ENCODE results near the gene PTPRC. TPM values are rescaled to one million over a fixed set of nuclear protein-coding genes. Genes with fewer than 3 reads are reported as not detected.

PTPRC gene
- total RNA-seq, 3 donors from 2014 or later: 17.9 to 29.4 (median 18.0) TPM

DNA sequence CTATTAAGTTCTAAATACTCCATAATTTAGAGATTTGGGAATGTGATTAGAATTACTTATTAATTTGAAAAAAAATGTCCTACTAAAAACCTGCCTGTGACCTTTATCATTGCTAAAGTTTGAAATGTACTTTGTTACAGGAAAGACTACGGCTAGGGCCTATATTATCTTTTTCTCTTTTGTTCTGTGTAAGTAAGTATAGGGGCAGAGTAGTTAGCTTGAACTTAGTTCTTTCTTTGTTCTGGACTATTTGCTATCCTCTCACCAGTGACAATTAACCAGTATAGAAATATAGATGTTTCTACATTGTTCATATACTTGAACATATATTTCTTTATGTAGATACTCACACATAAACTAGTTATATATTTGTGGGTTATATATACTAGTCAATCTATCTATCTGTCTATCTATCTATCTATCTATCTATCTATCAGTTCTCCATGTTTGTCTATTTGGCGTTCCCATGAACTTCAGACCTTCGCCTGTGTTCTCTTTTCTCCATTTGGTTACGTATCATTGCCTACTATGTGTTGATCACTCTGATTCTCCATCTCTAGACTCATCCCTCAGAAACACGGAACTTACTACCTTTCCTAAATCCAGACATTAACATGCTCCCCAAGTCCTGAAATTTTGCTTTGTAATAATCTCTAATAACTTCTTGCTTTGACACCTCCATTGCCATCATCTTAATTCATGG lies 3.3 kb downstream of the PTPRC start:
- TF ChIP-seq, protein P1, sequence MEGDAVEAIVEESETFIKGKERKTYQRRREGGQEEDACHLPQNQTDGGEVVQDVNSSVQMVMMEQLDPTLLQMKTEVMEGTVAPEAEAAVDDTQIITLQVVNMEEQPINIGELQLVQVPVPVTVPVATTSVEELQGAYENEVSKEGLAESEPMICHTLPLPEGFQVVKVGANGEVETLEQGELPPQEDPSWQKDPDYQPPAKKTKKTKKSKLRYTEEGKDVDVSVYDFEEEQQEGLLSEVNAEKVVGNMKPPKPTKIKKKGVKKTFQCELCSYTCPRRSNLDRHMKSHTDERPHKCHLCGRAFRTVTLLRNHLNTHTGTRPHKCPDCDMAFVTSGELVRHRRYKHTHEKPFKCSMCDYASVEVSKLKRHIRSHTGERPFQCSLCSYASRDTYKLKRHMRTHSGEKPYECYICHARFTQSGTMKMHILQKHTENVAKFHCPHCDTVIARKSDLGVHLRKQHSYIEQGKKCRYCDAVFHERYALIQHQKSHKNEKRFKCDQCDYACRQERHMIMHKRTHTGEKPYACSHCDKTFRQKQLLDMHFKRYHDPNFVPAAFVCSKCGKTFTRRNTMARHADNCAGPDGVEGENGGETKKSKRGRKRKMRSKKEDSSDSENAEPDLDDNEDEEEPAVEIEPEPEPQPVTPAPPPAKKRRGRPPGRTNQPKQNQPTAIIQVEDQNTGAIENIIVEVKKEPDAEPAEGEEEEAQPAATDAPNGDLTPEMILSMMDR (IDR thresholded peaks at IDR 0.05): no peak
- ATAC-seq: no peak
- Histone ChIP-seq H3K9me3 (no peaks in the 10 kb centered on the region), H3K4me3 (no peak overlapping the region), H3K4me1 (ENCODE audit: low read depth) (no peaks in the 10 kb centered on the region), H3K36me3 (ENCODE audit: low read depth) (no peaks in the 10 kb centered on the region)
- intact Hi-C loops (cut with DNase I, micrococcal nuclease): no loop called here
- DNase-seq: no peak

DNA sequence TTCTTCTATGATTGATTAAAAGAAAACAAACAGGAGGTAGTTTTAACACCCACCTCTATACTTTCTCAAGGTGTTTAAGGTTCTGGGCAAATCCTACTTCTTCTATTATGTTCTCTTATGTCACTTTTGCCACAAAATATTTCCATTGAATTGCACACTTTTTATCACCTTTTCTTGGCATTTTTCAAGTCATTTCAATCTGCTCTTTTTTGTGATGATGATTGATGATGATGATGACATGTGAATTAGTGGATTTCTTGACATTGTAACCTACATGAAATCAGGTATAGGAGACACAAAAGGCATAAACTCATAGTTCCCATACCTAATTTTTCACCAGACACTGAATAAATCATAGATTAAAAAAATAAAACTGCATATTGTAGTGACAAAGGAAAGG lies 4.1 kb downstream of the PTPRC start:
- no peaks in the 10 kb centered on the region for H3K9me3 ChIP-seq
- ATAC-seq (no peak), DNase-seq (no peak)
- no peaks in the 10 kb centered on the region for H3K4me1 ChIP-seq (ENCODE audit: low read depth)
- TF ChIP-seq, protein P1 (IDR thresholded peaks at IDR 0.05): no peak
- no peak overlapping the region for H3K4me3 ChIP-seq
- intact Hi-C loops (cut with DNase I, micrococcal nuclease): no loop called here
- H3K36me3 ChIP-seq (ENCODE audit: low read depth): no peaks in the 10 kb centered on the region

DNA sequence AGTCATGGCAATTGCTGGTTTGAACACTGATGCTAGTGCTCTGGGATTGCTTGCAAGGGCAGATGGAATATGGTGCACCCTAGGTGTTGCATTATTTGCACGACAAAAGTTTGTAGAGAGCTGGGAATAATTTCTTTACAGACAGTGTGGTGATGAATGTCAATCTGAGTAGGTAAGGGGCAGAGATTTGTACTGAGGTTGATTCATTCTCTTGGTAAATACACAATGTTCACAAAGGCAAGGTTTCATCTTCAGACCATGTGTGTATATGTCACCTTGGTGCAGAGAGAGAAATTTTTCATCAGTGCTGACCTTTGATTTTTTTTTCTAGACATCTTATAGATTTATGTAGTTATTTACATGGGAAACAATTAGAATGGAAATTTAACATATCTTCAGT lies 5.0 kb downstream of the PTPRC start:
- DNase-seq (no peak), ATAC-seq (no peak)
- TF ChIP-seq, protein P1 (IDR thresholded peaks at IDR 0.05): no peak
- intact Hi-C loops (cut with DNase I, micrococcal nuclease): no loop called here
- Histone ChIP-seq H3K9me3 (no peaks in the 10 kb centered on the region), H3K4me1 (ENCODE audit: low read depth) (no peaks in the 10 kb centered on the region), H3K36me3 (ENCODE audit: low read depth) (no peaks in the 10 kb centered on the region), H3K4me3 (no peak overlapping the region)

DNA sequence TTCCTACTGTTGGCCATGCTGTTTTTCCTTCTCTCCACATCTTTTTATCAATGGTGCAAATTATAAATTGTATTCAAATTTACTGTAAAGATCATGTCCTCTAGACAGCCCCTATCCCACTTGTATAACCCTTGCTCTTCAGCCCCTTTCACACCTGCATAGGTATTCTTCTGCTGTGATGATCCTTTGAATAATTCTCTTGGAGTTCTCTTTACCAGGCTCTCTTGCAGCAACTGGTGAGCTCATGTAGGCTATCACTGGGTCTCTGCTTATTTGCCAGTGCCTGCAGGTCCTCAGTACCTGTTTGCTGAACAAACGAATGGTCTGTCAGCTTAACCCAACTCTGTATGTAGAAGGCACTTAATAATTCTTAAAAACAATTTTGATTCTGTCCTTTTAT lies 8.2 kb downstream of the PTPRC start:
- TF ChIP-seq, protein P1 (IDR thresholded peaks at IDR 0.05): no peak
- Histone ChIP-seq H3K4me1 (ENCODE audit: low read depth) (no peaks in the 10 kb centered on the region), H3K36me3 (ENCODE audit: low read depth) (no peaks in the 10 kb centered on the region), H3K9me3 (no peaks in the 10 kb centered on the region), H3K4me3 (no peak overlapping the region)
- ATAC-seq (no peak), DNase-seq (no peak)
- intact Hi-C loops (cut with DNase I, micrococcal nuclease): no loop called here

DNA sequence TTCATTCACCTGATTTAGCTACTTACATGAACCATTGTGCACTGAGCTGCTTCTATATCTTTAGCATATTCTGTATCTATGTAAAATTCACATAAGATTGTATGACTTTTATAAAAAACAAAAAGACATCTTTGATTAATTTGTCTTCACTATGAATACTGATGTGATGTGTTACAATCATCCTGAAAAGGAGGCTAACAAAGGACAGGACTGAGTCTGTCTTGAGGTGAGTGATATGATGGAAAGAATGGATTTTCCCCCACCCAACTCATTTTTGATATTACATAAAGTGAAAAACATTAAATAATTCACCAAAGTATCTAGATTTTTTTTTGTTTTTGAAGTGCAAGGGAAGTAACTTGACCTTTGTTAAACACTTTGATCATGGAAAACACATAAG lies 9.8 kb downstream of the PTPRC start:
- H3K4me1 ChIP-seq (ENCODE audit: low read depth): no peaks in the 10 kb centered on the region
- ATAC-seq (no peak), DNase-seq (no peak)
- no peaks in the 10 kb centered on the region for H3K36me3 ChIP-seq (ENCODE audit: low read depth)
- no peaks in the 10 kb centered on the region for H3K9me3 ChIP-seq
- intact Hi-C loops (cut with DNase I, micrococcal nuclease): no loop called here
- H3K4me3 ChIP-seq: no peak overlapping the region
- TF ChIP-seq, protein P1 (IDR thresholded peaks at IDR 0.05): no peak
